Endothelial cell of hepatic sinusoid (primary cell): ENCODE results near the gene PXYLP1.

Experiments used
- in situ Hi-C: cut with HindIII; loops from 2 replicates; pipeline ENCODE4 v1.10.0; 2017; ENCODE audit warnings: low sequenced_read_pairs

Gene PXYLP1

DNA sequence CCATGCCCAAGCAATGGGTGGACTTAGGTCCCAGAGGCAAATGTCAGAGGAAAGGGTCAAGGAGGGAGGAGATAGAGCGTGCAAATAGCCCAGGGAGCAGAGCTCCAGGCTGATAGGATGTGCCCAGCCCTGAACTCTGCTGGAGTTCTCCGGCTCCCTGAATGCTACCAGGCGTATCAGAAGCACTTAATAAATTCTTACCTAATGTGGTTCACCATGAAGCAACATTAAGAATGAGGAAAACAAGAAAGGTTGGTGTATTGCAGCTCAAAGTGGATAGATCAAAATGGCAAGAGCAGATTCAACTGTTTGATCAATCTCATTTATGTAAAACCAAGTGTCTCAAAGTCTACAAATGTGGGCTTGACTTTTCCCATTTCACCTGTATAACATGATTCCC lies 38.3 kb downstream of the PXYLP1 start:
- in situ Hi-C loops = no loop called here

DNA sequence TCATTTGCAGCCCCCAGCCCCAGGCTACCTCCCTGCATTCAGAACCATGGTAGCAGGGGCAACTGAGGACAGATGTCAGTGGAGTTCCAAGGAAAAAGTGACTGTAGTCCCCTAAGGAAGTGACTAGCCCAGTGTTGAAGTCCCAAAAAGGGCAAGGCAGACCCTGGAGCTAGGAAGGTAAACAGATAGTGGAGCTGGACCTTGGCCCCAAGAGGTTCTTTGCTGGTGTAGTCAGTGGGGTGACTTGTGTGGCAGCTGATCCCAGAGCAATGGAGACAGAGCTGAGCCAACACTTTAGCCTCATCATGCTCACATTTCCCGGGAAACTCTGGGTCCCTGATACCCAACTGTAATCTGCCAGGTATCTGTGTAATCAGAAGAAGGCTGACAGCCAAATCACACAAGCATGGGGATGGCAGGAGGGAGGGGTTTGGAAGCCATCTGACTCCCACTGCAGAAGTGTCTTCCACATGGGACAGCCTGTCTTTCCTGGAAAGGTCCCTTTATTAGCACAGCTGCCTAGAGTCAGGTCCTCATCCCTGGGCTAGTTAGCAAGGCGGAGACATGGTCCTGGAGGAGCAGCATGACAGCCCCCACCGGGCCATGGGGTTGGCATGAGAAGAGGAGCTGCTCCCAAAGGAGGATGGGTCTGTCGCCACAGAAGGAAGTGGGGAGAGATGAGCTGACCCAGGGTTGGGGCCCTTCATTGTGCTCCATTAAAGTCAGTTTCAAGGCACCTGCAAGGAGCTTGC lies 39.8 kb downstream of the PXYLP1 start:
- in situ Hi-C loops = no loop called here

DNA sequence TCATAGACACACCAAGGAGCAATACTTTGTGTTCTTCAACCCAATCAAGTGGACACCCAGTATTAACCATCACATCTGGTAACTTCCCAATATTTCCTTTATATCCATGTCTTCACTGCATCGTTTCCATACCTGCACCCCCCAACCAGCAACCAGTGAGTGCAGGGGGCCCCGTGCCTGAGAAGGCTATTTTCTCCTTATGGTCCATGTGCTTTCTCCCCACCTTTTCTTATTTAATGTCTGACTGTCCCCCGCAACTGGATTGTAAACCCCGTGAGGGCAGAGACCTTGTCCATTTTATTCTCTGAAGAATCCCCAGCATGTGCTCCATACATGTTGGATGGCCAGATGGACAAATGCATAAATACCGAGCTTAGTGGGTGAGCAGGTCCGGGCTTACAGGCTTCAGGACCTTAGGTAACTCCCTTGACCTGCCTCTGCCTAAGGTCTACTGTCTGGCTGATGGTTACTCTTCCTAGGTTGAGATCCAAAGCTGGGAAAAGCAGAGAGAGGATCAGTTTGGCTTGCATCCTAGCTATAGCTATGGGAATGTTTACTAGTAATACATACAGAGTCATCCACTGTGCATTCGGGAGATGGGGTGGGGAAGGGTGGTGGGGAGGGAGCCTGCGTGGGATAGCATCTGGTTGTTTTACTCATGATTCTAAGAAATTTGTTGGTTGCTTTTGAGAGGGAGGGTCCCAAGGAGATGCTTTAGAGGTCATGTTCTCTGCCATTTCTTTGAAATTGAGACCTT lies 41.5 kb downstream of the PXYLP1 start:
- in situ Hi-C loops = no loop called here

DNA sequence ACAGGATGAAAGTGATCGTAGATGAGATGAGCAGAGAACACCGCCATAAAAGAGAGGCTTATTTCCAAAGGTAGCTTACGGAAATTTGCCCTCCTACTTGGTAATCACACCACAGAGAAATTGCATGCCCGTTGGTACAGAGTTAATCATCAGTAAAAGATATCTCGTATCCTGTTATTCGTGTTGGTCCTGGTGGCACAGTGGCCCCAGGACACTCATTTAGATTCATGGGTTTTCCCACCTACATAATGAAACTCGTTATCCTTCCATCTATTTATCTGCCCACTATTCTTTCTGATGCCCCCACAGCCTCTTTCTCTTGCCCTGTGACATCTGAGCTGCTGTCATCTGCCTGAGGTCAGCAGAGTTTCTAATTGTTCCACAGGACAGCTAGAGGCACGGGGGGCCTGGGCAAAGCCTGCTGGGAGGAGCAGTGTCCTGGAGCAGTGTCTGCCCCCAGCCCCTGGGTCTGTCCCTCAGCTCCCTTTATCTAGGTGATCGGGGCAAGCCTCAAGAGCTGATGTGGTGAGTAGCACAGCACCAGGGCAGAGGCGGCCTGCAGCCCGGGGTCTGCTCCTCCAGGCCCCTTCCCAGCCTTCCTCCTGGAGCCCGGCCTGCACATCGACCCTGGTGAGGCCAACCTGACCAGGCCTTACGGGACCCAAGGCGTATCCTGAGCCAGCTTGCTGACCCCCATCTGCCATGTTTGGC lies 42.2 kb downstream of the PXYLP1 start:
- in situ Hi-C loops = no loop called here

DNA sequence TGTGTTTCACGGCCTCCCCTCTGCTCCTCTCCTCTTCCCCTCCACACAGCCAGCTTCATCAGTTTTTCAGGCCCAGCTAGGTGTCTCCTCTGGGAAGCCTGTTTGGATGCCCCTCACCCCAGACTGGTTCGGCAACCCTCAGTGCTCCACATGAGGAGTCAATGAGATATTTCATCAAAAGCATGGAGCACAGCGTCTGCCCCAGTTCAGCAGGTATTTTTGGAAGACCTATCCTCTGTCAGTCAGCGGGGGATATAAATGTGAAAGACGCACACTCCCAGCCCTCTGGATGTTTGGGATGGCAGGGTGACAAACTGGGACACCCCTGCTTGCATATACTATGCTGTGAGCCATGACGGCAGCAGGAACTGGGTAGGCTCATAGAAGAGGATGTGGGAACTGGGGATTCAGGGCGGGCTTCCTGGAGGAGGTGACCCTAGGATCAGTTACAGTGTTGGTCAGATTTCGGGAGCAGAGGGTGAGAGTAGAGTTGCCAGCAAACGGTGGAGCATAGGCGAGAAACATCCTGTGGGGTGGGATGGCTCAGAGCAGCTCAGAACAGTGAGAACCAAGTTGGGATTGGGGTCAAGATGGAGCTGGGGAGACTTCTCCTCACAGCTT lies 42.9 kb downstream of the PXYLP1 start:
- in situ Hi-C loops = no loop called here

DNA sequence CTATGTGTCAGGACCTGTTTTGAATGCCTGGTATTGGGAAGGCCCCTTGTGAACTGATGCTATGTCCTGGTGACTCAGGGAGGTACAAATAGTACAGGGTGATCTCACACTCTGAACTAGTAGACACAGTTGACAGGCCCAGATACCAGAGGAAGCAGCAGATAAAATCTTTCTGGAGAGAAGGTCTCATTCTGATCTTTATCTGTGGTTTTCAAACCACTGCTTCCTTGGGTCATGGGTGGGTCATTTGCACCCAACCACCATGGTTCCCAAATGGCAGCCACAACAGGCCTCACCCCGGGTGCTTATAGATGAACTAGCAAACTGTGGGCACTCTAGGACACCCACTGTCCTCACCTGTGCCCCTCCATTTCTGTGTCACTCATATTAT lies 43.4 kb downstream of the PXYLP1 start:
- in situ Hi-C loops = no loop called here

DNA sequence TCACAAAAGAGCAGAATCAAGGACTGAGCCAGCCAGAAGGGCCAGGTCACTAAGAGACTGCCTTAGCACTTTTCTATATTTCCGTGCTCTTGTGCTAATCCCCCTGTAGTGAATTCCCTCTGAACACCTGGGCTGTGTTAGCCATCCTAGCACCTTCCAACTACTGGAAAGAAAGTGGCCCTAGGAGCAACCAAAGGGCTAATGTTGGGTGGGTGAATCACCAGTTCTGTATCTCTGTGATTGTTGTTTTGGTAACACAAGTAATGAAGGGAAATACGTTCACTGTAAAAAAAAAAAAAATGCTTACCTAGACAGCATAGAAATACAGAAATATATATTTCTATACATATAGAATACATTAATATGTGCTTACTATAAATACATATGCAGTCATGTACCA lies 43.9 kb downstream of the PXYLP1 start:
- in situ Hi-C loops = no loop called here

DNA sequence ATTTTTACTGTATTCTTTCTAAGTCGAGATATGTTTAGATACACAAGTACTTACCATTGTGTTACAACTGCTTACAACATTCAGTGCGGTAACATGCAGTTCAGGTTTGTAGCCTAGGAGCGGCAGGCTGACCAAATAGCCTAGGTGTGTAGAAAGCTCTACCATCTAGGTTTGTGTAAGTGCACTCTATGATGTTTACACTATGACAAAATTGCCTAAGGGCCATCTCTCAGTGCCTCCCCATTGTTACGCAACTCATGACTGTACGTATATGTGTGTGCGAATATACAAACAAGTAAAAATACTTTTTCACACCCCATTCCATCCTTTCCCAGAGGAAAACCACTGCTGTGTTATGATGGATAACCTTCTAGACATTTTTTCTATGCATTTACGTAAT lies 44.3 kb downstream of the PXYLP1 start:
- in situ Hi-C loops = no loop called here

DNA sequence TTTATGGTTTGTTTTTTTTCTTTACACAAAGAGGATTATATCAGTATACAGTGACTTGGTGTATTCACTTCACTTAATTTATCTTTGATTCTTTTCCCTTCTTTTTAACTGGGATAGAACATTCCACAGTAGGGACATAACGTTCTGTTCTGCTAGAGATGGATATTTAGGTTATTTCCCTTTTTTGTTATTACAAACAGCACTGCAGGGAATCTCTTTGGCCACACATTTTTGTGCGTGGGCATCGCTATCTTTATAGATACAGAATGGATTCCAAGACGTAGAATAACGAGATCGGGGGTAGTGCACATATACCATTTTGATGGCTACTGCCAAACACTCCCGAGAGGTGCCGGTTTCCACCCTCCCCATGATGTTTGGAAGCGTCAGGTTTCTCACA lies 44.8 kb downstream of the PXYLP1 start:
- in situ Hi-C loops = no loop called here

DNA sequence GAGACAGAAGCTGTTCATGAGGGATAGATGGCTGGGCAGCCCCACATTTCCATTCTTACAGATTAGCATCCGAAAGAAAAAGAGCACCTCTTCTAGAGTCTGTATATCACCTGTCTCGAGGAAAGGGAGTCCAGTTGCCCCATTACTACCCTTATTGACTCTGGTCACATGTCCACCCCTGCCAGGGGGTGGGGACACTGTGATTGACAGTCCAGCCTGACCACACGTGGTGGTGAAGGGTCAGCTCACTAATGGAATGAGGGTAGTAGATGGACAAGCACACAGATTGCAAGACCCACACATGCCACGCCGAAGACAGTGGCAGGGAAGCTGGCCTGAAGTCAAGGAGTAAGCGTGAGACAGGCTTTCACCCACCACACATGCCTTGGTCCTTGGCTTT lies 45.8 kb downstream of the PXYLP1 start:
- in situ Hi-C loops = no loop called here

DNA sequence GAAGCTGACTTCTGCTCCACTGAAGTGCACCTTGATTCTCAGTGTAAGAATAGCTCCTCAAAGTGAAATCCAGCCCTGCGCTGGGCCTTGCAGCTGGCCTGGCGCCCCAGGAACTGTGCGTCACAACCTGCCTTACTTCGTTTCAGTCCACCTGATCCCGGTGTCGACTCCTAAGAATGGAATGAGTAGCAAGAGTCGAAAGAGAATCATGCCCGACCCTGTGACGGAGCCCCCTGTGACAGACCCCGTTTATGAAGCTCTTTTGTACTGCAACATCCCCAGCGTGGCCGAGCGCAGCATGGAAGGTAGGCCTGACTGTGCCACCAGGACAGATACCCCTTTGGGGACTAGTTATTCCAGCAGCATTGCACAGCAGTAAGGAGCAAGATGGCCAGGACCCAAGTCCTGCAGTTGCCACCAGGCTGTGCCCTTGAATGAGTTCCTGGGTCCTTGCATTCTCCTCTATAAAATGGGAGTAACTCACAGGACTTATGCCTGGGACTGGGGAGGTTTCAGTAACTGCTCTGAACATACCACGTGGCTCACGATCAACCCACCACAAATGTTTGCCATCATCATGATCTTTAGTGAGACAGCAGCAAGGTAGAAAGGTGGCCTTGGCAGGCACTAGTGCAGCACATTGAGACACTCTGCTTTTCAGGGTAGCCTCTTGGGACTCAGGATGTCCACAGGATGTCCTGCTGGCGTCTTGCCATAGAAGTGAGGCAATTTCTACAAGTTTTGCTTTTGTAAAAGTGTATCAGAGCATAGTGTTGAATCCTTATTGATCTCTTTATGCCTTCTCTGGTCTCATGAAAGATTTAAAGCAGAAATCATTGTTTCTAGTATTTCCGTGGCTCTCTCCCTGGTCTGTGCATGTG lies 46.8 kb downstream of the PXYLP1 start:
- in situ Hi-C loops = no loop called here

DNA sequence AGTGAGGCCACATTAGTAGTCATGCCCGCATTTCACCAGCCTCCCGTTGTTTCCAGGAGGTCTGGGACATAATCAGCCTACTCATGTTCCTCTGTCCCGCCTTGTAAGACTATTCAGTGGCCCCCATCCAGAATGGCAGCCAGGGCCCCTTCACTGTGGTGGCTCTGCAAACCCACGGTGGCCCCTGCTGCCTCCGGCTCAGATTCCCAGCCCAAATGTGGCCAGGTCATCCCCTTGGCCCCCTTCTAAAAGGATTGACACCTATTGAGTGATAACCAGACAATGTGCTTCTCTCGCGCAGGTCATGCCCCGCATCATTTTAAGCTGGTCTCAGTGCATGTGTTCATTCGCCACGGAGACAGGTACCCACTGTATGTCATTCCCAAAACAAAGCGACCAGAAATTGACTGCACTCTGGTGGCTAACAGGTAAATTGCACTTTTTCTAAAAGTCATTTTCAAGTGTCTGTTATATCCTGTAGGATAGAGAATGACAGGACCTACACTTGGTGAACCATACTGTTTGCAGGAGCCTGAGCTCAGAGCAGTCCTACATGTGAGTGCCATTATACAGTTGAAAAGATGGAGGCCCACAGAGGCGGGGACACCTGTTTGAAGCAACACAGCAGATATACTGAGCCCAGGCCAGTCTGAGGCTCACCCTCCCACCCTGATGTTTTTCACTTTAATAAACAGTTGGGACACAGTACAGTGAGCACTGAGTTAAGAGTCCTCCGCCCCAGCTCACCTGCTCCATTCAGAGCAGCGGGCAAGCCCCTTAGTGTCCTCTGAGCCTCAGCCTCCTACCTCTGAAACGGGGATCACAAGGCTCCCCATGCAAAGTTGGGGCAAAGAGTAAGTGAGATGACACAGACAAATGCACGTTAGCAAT lies 47.7 kb downstream of the PXYLP1 start:
- in situ Hi-C loops = no loop called here

DNA sequence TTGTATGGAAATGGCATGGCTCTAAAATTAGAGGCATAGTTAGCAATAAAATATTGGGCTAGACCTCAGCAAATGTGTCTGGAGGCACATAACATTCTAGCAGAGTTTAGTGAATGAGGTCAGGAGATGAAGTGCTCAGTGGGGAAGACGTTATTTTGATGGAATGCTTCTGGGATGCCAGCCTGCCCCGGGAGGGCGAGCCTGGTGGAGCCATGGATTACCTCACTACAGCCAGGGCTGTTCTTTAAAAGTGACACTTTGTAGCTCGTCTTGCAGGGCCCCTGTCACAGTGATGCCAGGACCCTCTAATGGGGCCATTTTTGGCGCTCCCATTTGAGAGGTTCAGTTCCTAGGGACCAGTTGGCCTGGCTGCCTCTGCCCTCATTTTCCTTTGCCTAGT lies 48.5 kb downstream of the PXYLP1 start:
- in situ Hi-C loops = no loop called here

DNA sequence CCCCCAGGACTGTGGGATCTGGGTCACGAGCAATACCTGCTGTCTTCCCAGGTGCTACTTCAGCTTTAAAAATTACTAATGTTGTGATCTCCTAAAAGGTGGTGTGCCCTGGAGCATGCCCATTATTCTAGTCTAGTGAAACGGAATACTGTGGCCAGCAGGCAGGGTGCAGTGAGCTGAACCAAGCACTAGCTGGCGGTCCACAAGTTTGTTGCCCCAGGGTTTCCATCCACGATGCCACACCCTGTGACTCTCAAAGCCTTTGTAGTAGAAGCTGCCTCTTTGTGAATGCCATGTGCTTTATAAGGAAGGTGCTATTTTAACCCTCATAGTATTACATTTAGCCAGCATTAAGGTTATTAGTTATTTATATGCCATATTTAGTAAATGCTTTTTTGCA lies 49.1 kb downstream of the PXYLP1 start:
- in situ Hi-C loops = no loop called here

DNA sequence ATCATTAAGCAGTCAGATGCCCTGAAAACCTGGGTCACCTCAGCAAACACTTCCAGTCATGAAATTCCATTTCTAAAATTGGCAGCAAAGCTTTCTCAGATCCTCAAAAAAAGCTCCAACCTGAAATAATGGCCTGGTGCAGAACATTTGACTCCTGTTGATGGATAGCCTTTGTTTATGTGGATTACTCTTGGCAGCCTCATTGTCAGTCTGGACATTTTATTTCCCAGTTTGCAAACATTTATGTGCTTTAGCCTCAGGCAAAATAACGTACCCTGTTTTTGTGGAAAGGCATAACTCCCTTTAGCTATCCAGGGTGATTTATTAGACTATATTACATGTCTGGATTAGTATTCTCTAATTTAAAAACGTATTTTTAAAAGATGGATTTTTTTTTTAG lies 53.9 kb downstream of the PXYLP1 start:
- in situ Hi-C loops = no loop called here

DNA sequence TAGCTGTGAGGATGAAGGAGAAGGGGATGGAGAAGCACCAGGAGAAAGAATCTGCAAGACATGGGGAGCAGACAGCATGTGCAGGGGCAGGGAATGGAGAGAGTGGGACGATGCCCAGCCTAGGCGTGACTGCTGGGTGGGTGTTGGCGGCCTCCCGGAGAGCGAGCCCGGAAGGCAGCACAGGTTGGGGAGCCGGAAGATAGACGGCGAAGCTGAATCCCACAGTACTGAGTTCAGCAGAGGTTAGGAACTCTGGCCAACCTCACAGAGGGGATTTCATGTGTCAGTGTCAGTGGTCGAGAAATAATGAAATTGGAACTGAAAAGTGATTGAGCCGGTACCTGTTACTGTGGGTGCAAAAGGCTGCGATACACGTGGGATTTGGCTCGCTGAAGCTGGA lies 55.2 kb downstream of the PXYLP1 start:
- in situ Hi-C loops = no loop called here

DNA sequence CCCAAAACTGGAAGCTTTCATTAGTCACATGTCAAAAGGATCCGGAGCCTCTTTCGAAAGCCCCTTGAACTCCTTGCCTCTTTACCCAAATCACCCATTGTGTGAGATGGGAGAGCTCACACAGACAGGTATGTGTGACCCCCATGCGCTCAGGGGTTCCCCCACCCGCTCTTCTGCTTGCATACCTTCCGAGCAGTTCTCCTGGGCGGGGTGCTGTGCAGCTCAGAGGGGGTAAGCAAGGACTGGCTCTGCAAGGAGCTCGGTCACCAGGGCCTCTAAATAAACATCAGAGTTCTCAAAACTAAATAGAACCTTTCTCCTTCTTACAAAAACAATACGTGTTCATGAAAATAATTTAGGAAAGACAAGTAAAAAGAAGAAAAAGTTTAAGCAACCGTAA lies 55.7 kb downstream of the PXYLP1 start:
- in situ Hi-C loops = no loop called here

DNA sequence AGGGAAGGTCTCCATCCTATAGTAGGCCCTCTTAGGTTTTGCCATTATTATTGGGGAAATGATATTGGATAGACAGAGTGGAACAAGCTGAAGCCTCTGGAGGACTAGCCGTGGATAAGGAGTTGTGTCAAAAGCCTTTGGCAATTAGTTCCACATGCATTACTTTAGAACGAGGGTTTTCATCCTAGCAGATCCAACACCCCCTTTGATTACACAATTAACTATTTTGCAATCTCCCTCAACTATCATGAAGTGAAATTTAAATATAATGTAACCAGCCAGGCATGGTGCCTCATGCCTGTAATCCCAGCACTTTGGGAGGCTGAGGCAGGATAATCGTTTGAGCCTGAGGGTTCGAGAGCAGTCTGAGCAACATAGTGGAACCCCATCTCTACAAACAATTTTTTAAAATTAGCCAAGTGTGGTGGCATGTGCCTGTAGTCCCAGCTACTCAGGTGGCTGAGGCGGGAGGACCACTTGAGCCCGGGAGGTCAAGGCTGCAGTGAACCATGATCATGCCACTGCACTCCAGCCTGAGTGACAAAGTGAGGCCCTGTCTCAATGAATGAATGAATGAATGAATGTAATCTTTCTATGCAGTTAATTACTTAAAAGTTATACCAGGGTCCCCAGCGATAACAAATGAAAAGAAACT lies 56.8 kb downstream of the PXYLP1 start:
- in situ Hi-C loops = no loop called here

DNA sequence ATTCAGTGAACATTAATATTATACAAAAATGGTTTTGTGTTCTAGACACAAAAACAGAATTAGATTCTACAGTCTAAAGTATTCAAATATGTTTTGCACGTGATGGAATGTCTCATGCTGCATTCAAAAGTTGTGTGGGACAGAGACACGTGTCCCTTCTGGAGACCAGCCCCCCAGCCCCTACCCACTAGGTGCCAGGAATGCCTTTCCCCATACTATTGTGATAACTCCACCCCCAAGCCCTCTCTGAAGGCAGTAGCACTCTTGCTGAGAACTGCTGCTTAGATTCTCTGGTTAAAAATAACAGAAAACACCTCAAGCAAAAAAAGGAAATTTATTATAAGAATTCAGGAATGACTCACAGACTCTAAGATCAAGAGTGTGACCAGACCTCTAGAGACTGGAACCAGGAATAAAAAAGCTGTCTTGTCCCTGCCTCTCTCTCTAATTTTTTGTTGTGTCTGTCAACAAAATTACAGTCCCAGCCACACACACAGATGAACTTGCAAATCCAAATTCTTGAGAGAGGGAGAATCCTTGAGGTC lies 57.7 kb downstream of the PXYLP1 start:
- in situ Hi-C loops = no loop called here
